HG02938 (cell line): ENCODE measurements around the gene ASCC3.

Experiments used
- ATAC-seq: cut with Tn5 transposase; IDR thresholded peaks from one replicate; pipeline ENCODE4 v1.9.1; 2021; ENCODE audit warnings: mild to moderate bottlenecking, moderate library complexity; ENCODE audit not compliant: unreplicated experiment

The ASCC3 gene

DNA sequence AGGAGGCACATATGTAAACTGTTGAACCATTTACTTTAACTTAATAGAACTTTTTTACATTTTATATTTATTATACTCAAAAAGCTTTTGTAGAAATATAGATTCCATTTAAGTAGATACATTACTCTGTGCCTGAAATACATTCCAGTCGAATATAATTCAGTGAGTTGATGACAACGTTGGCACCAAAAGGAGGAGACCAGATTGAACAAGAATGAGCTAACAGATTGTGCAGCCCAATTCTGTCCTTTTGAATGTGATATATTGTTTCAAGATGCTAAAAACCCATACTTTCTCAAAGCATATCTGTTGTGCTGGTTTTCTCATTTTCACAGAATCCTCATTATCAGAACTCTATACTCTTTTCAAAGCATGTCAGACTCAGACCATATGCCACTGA is 269.0 kb downstream of the ASCC3 start:
- ATAC-seq, result no peak

GRCh38 chr6:100599088-100599770 is 281.9 kb downstream of the ASCC3 start:
- ATAC-seq, result no peak

DNA sequence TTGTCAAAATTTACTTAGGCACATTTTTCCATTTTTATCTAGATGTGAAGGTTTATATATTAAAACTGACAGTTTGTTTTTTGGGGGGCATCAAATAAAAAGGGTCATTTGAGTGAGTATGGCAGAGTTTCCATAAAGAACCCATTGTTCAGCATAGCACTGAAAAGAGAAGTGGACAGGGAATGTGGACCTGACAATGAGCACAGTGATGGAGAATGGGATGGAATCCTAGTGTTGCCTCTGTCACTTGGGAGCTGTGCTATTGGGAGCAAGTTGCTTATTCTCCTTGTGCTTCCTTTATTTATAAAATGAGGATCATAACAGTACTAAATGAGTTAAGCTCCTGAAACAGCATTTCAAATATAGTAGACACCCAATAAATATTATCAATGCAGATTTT is 285.7 kb downstream of the ASCC3 start:
- ATAC-seq, result no peak

- ATAC-seq, result no peak
Observed at GRCh38 chr6:100593522-100593921, 287.6 kb downstream of the ASCC3 start.

DNA sequence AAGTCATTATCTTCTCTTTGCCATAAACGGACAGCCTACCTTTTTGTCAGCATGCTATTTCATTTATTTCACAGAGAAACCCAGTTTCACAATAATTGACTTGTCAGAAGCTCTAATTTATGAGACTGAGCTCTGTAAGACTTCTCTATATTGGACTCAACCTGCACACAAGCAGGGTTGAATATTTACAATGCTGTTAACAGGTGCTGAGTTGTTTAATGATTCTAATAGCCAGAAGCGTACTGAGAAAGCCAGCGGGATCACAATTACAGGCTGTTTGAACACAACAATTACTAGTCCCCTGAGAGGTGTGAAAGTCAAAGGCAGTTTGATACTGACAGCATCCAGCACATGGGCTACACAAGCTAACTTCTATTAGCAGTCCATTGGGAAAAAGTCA is 288.2 kb downstream of the ASCC3 start:
- ATAC-seq, result no peak

- ATAC-seq, result no peak
Observed at GRCh38 chr6:100577425-100577824, 303.7 kb downstream of the ASCC3 start.

GRCh38 chr6:100575921-100576320 is 305.2 kb downstream of the ASCC3 start:
- no peak for ATAC-seq

DNA sequence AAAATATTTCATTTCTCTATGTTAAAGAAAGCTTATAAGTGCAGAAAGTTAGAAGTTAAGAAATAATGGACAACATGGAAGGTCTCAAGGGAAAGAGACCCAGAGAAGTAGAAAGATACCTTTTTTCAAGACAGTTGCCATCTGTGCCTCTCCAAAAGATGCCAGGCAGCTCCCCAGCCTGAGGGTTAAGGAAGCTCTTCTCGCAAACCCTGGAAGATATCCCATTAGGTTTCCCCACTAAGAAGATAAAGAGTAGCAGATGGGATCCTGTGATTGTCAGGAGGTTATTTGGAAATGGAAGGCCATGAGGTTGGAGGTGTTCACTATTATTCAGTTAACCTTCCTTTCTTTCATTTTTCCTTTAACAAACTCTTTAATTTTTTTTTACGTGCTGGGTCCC is 306.3 kb downstream of the ASCC3 start:
- ATAC-seq, result no peak

- ATAC-seq, result no peak
Observed at GRCh38 chr6:100573166-100573565, 308.0 kb downstream of the ASCC3 start.

GRCh38 chr6:100568255-100568654 is 312.9 kb downstream of the ASCC3 start:
- no peak for ATAC-seq

DNA sequence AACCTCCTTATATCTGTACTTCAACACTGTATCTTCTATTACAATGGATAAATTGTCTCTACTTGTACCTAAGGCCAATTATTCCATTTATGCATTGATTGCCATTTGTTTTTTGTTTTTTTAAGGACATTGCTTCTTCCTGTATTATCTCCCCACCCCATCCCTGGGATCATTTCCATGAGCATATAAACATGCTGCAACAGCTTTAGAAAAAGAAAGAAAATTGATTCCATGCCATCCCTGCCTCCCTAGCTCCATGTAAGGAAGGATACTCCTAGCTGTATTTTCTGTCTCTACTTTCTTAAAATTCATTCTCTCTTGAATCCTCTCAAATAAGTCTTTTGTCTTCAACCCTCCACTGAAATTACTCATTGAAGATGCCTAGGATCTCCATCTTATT is 314.6 kb downstream of the ASCC3 start:
- no peak for ATAC-seq

DNA sequence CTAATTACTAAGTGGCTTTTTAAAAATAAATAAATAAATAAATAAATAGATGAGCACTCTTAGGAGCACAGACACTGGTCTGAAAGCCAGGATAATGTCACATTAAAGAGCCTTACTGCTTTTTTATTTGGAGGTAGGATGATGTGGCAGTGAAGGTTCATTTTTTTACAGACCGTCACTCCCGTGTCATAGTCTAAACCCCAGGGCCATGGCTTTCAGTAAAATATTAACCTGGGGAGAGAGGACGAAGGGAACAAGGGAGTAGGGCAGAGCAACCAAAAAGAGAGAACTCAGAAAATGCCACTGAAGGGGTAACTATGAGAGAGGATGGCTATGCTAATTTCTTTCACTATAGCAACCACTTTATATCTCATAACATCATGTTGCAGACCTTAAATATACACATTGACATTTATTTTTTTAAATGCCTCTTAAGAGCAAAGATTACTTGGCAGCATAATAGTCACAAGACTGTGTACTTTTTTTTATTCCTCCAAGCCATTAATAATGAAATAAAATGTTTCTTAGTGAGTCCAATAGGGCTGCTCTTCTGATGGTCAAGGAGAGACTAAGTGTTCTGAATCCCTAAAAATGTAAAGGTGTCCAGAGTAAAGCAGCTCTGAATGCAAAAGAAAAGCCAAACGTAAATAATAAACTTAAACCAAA is 315.6 kb downstream of the ASCC3 start:
- ATAC-seq, result no peak

- no peak for ATAC-seq
Observed at GRCh38 chr6:100559859-100560258, 321.3 kb downstream of the ASCC3 start.

DNA sequence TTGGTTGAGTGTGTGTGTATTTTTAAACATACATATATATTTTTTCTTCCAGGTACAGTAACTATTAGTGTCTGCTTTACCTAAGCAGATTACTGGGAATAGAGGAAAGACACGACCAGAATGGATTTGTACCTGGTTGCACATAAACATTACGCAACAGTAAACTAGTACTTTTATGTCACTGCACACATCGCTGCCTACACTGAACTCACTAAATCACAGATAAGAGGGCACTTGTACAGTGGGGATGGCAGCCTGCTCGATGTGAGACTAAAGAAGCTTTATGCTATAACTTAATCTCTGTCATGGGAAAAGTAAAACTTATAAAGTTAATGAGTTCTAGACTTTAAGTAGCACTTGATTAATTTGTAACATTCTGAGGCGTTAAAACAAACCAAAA is 326.9 kb downstream of the ASCC3 start:
- ATAC-seq, result no peak

GRCh38 chr6:100553243-100553642 is 327.9 kb downstream of the ASCC3 start:
- no peak for ATAC-seq

GRCh38 chr6:100549406-100550167 is 331.5 kb downstream of the ASCC3 start:
- ATAC-seq, result no peak

- no peak for ATAC-seq
Observed at GRCh38 chr6:100538086-100538485, 343.0 kb downstream of the ASCC3 start.

GRCh38 chr6:100518588-100518987 is 362.5 kb downstream of the ASCC3 start:
- ATAC-seq, result no peak

DNA sequence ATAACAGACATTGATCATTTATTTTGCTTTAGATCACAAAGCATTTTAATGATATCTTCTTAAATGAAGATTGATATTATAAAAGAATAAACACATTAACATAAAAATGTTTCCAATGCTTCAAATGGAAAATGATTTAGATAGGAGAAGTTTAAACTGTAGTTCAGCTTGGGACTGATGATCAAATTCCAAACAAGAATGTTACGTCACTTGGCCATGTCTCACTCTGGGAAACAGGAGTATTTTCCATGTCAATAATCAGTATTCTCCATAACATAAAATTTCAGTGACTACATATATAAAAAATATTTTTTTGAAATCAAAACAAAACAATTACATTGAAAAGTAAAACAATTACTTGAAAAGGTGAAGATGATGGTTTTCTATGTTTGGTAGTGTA is 363.5 kb downstream of the ASCC3 start:
- no peak for ATAC-seq

GRCh38 chr6:100517106-100517505 is 364.0 kb downstream of the ASCC3 start:
- no peak for ATAC-seq

DNA sequence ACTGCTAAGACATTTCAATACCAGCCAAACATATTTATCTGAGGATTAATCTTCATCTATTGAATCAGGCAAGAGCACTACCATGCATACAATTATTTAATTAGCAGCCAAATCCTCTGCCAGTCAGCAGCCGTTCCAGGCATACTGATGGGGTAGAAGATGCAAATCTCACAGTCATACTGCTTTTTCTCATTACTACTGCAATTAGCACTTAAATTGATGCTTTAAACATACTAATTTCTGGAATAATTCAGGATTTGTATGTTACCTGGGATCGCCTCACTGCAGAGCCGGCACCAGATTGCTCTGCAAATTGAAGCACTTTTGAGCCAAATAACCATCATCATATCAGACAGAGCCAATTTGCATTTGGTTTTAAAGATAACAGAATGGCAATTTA is 366.5 kb downstream of the ASCC3 start:
- no peak for ATAC-seq
